Keratinocyte (primary cell): ENCODE data around the gene TRIP13. TPM values are rescaled to one million over a fixed set of nuclear protein-coding genes. Genes with fewer than 3 reads are reported as not detected.
"Not testable (repeated sequence)": the region's sequence is repeated elsewhere in the genome, so short reads cannot be mapped to it uniquely, and the experiment has no call there.

Experiments
- DNase-seq: peaks from one replicate; pipeline ENCODE4 v3.0.0-alpha.2; 2011; ENCODE audit warnings: low read depth, missing footprints, low spot score
- FAIRE-seq: peaks from 2 replicates; lab custom pipeline; 2011; peaks lifted over from hg19 to GRCh38; lab: Jason Lieb, UNC
- H2AFZ ChIP-seq: 2 replicates; pipeline ENCODE4 v1.6.0; 2012; ENCODE audit warnings: low read length, control low read depth, inconsistent platforms; ENCODE audit not compliant: control insufficient read depth
- H3K27ac ChIP-seq: 2 replicates; pipeline ENCODE4 v1.5.1; 2011; ENCODE audit warnings: low read length; ENCODE audit not compliant: control insufficient read depth, insufficient read depth
- H3K27me3 ChIP-seq: 3 replicates; pipeline ENCODE4 v1.6.0; 2011; ENCODE audit warnings: low read length; ENCODE audit not compliant: control insufficient read depth, insufficient read depth; ENCODE audit errors: extremely low read depth
- H3K36me3 ChIP-seq, 2 experiments: 2 replicates in 1 of 2; 3 replicates in 1 of 2; pipeline ENCODE4 v1.5.1; 2011; ENCODE audit warnings: low read length in 2 of 2, mild to moderate bottlenecking in 1 of 2; ENCODE audit not compliant: control insufficient read depth in 2 of 2, insufficient read depth in 2 of 2; ENCODE audit errors: extremely low read depth in 1 of 2
- H3K4me1 ChIP-seq: 3 replicates; pipeline ENCODE4 v1.5.1; 2011; ENCODE audit warnings: low read length; ENCODE audit not compliant: control insufficient read depth, insufficient read depth; ENCODE audit errors: extremely low read depth
- H3K4me2 ChIP-seq: 3 replicates; pipeline ENCODE4 v1.6.0; 2011; ENCODE audit warnings: low read depth, low read length; ENCODE audit not compliant: control insufficient read depth, insufficient read depth; ENCODE audit errors: extremely low read depth
- H3K4me3 ChIP-seq, 3 experiments: fragments of 200-600 bp in 1 of 3; sonication (generic) in 1 of 3; 2 replicates in 2 of 3; 3 replicates in 1 of 3; pipeline ENCODE4 v1.5.1; 2011 to 2016; ENCODE audit warnings: low read length in 3 of 3, mild to moderate bottlenecking in 3 of 3, control low read depth in 2 of 3, inconsistent platforms in 1 of 3, low read depth in 1 of 3, mixed read lengths in 1 of 3, mixed run types in 1 of 3, moderate library complexity in 1 of 3; ENCODE audit not compliant: control insufficient read depth in 2 of 3, insufficient read depth in 2 of 3; ENCODE audit errors: extremely low read depth in 1 of 3
- H3K79me2 ChIP-seq: 2 replicates; pipeline ENCODE4 v1.6.0; 2012; ENCODE audit warnings: low read length; ENCODE audit not compliant: control insufficient read depth, insufficient read depth
- H3K9ac ChIP-seq: 3 replicates; pipeline ENCODE4 v1.6.0; 2011; ENCODE audit warnings: low read length; ENCODE audit not compliant: control insufficient read depth, insufficient read depth; ENCODE audit errors: extremely low read depth
- H3K9me1 ChIP-seq: 3 replicates; pipeline ENCODE4 v1.6.0; 2011; ENCODE audit warnings: low read length; ENCODE audit not compliant: control insufficient read depth, insufficient read depth; ENCODE audit errors: extremely low read depth
- H3K9me3 ChIP-seq: 2 replicates; pipeline ENCODE4 v1.5.1; 2012; ENCODE audit warnings: low read depth, low read length; ENCODE audit not compliant: control insufficient read depth
- H4K20me1 ChIP-seq: 3 replicates; pipeline ENCODE4 v1.6.0; 2011; ENCODE audit warnings: low read length; ENCODE audit not compliant: control insufficient read depth, insufficient read depth; ENCODE audit errors: extremely low read depth
- CTCF ChIP-seq, 3 experiments: IDR thresholded peaks in 1 of 3; conservative IDR thresholded peaks in 1 of 3; optimal IDR thresholded peaks in 1 of 3; 2 replicates in 2 of 3; 3 replicates in 1 of 3; pipeline versions ENCODE3 to v1.5.1; 2011; ENCODE audit warnings: low read length in 3 of 3, mild to moderate bottlenecking in 3 of 3, moderate library complexity in 2 of 3, control low read depth in 1 of 3, inconsistent platforms in 1 of 3; ENCODE audit not compliant: insufficient read depth in 2 of 3; ENCODE audit errors: extremely low read depth in 1 of 3
- EZH2 ChIP-seq: IDR thresholded peaks from one replicate; pipeline ENCODE4 v1.6.1; 2012; ENCODE audit warnings: inconsistent platforms, mild to moderate bottlenecking, low read length, moderate library complexity
- dilution Hi-C: fragments of 300-500 bp; cut with MboI; formaldehyde crosslinking; loops from one replicate; pipeline ENCODE4 v1.7.0; 2020; ENCODE audit warnings: low sequenced_read_pairs; ENCODE audit not compliant: extremely low pct_ligation_motif_present
- polyA plus RNA-seq, 5 experiments: library from polyadenylated mRNA; depleted of rRNA in 3 of 5; stranded (reverse) in 3 of 5; stranded (forward) in 1 of 5; unstranded in 1 of 5; fragments of >200 nt; gene quantifications; 1 replicate in 1 of 5; 2 replicates in 3 of 5; 3 replicates in 1 of 5; pipeline versions ENCODE4 v1.2.1 to v1.2.3, GENCODE V29; 2011 to 2012; ENCODE audit warnings: missing spikeins in 2 of 5, low read depth in 1 of 5, low replicate concordance in 1 of 5

The TRIP13 gene
- polyA plus RNA-seq, 1 donor (not counting 4 experiments of a cell fraction or from before 2014, with no cell fraction given) = 37.8 TPM

- H3K27me3 ChIP-seq, H3K27ac ChIP-seq, H3K4me3 ChIP-seq, H3K9me1 ChIP-seq, H4K20me1 ChIP-seq, FAIRE-seq, H3K4me1 ChIP-seq, H3K79me2 ChIP-seq, H3K36me3 ChIP-seq, H3K9me3 ChIP-seq, H2AFZ ChIP-seq, H3K9ac ChIP-seq, DNase-seq, dilution Hi-C loops, H3K4me2 ChIP-seq: not testable (repeated sequence)
Observed at GRCh38 chr5:934381-934967, 41.8 kb downstream of the TRIP13 start.

GRCh38 chr5:935510-936084 is 42.9 kb downstream of the TRIP13 start:
- FAIRE-seq (no peak), DNase-seq (no peak)
- Histone ChIP-seq H3K4me3 (no peak overlapping the region), H3K4me2 (no peak overlapping the region), H3K36me3 (no peaks in the 10 kb centered on the region), H3K9ac (no peak overlapping the region), H2AFZ (no peak overlapping the region), H3K79me2 (no peaks in the 10 kb centered on the region), H4K20me1 (no peaks in the 10 kb centered on the region), H3K27ac (no peak overlapping the region), H3K27me3 (peaks cover 10% of the 10 kb centered on the region), H3K9me3 (no peaks in the 10 kb centered on the region), H3K4me1 (no peaks in the 10 kb centered on the region), H3K9me1 (no peaks in the 10 kb centered on the region)
- dilution Hi-C loops = no loop called here
- TF ChIP-seq CTCF (optimal IDR thresholded peaks at IDR 0.05 in 1 of 3, IDR thresholded peaks at IDR 0.05 in 1 of 3, conservative IDR thresholded peaks at IDR 0.05 in 1 of 3; ENCODE audit: extremely low read depth in 1 of 3, insufficient read depth in 2 of 3, low read length in 3 of 3) (no peak), EZH2 (no peak)
